BE2C (cell line): Measurements from ENCODE around the gene GPSM1.

Experiments used
- DNase-seq: peaks from one replicate; pipeline ENCODE4 v3.0.0-alpha.2; 2020
- H3K27me3 ChIP-seq: fragments of 250-450 bp; sonication (Bioruptor Pico); 2 replicates; pipeline ENCODE4 v1.5.1; 2020; ENCODE audit warnings: mild to moderate bottlenecking
- H3K36me3 ChIP-seq: fragments of 250-450 bp; sonication (Bioruptor Pico); 2 replicates; pipeline ENCODE4 v1.5.1; 2020; ENCODE audit warnings: mild to moderate bottlenecking
- H3K4me1 ChIP-seq: fragments of 250-450 bp; sonication (Bioruptor Pico); 2 replicates; pipeline ENCODE4 v1.5.1; 2020
- H3K4me3 ChIP-seq: 2 replicates; pipeline ENCODE4 v1.5.1; 2011; ENCODE audit warnings: low read depth, low read length
- H3K9me3 ChIP-seq: fragments of 250-450 bp; sonication (Bioruptor Pico); 2 replicates; pipeline ENCODE4 v1.5.1; 2020
- CTCF ChIP-seq: IDR thresholded peaks from 2 replicates; pipeline ENCODE4 v1.5.1; 2012; ENCODE audit warnings: mild to moderate bottlenecking, low read depth, low read length

The GPSM1 gene

GRCh38 chr9:136342181-136343120 is 15.1 kb downstream of the GPSM1 start:
- Histone ChIP-seq H3K4me1 (peaks cover 25% of the 10 kb centered on the region), H3K27me3 (no peaks in the 10 kb centered on the region), H3K4me3 (peak overlapping the region; percentile 22), H3K9me3 (no peaks in the 10 kb centered on the region), H3K36me3 (peaks cover 28% of the 10 kb centered on the region)
- TF ChIP-seq CTCF = peak; percentile 29; the same call in 1 of the 2 replicates
- peak; percentile 90 for DNase-seq

GRCh38 chr9:136343121-136343883 is 16.0 kb downstream of the GPSM1 start:
- Histone ChIP-seq H3K9me3 (no peaks in the 10 kb centered on the region), H3K36me3 (peaks cover 19% of the 10 kb centered on the region), H3K4me3 (peak overlapping the region; percentile 22; the same call in 1 of the 2 replicates), H3K27me3 (no peaks in the 10 kb centered on the region), H3K4me1 (peaks cover 33% of the 10 kb centered on the region)
- no peak for DNase-seq
- TF ChIP-seq CTCF = no peak

DNA sequence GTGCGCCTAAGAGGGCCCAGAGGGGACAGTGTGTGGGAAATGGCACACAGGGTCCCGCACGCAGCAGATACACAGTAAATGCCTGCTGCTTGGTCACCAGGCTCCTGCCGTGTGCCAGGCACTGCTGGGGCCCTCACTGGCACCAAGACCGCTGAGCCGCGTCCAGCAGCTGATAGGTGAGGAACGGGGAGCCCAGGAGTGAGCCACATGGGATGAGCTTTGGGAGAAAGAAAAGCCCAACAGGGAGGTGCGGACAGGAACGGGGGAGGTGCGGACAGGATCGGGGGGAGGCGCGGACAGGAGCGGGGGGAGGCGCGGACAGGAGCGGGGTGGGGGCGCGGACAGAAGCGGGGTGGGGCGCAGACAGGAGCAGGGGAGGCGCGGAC is 16.5 kb downstream of the GPSM1 start:
- no peak for DNase-seq
- Histone ChIP-seq H3K4me1 (peaks cover 39% of the 10 kb centered on the region), H3K36me3 (peaks cover 14% of the 10 kb centered on the region), H3K4me3 (no peak overlapping the region), H3K9me3 (no peaks in the 10 kb centered on the region), H3K27me3 (no peaks in the 10 kb centered on the region)
- no peak for TF ChIP-seq CTCF

- H3K36me3 ChIP-seq = peaks cover 10% of the 10 kb centered on the region
- no peaks in the 10 kb centered on the region for H3K9me3 ChIP-seq
- DNase-seq = no peak
- no peak for TF ChIP-seq CTCF
- H3K4me3 ChIP-seq = no peak overlapping the region
- peaks cover 41% of the 10 kb centered on the region for H3K4me1 ChIP-seq
- no peaks in the 10 kb centered on the region for H3K27me3 ChIP-seq
These were observed 17.4 kb downstream of the GPSM1 start for GRCh38 chr9:136344544-136345280.

DNA sequence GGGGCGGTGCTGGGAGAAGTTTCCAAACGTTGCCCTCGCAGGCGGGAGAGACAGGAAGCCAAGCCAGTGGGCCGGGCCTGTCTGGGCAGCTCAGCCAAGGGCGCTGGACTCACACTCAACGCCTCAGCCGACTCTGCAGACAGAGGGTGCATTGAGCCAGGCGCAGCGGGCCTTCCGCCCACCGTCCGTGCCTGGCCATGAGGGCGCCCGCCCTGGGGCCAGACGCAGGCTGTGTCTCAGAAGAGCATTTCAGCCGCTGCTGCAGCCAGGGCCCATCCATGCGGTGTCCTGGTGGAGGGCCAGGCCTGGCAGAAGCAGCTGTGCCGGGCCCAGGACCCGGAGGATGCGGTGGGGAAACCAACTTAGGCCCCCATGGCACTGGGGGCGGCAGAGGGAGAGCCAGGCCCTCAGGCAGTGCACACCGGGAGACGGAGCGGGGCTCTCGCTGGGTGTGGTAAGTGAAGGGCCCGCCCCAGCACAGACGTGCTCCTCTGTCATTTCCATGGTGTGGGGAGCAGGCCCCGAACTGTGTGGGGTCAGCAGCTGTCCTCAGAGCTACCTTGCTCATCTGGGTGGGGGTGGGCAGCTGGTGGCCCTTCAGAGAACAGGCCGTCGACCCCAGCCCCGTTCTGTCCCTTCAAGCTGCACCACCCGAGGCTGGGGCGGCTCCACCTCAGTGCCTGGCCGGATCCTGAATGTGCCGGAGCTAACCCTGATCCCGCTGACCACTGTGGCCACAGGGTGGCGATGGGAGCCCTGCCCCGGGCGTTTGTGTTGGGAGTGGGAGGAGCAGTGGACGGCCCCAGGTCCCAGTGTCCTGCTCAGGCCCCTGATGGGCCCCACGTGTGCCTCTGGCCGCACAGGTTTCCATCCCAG is 18.2 kb downstream of the GPSM1 start:
- H3K36me3 ChIP-seq = peaks cover 6% of the 10 kb centered on the region

More for the DNA sequence above, 18.2 kb downstream of the GPSM1 start:
- Histone ChIP-seq H3K9me3 (no peaks in the 10 kb centered on the region), H3K4me1 (peaks cover 41% of the 10 kb centered on the region), H3K4me3 (peak overlapping the region; percentile 29; the same call in 1 of the 2 replicates), H3K27me3 (no peaks in the 10 kb centered on the region)
- TF ChIP-seq CTCF = peak; percentile 35
- peak; percentile 74 for DNase-seq
